Gastrocnemius medialis (tissue), 4 donors: ENCODE data around the gene MPC1L.

ENCODE experiments used
- CTCF ChIP-seq, 5 experiments: fragments of 450-650 bp in 3 of 5; fragments of 200-600 bp in 2 of 5; sonication (generic) in 2 of 5; IDR thresholded peaks in 4 of 5; conservative IDR thresholded peaks in 1 of 5; 1 replicate in 4 of 5; 2 replicates in 1 of 5; pipeline ENCODE4 v1.5.1; 2016 to 2019; ENCODE audit warnings: antibody characterized with exemption in 5 of 5, mild to moderate bottlenecking in 3 of 5, moderate library complexity in 3 of 5
- POLR2A ChIP-seq, 2 donors: fragments of 450-650 bp; IDR thresholded peaks; one replicate each; pipeline ENCODE4 v1.6.1; 2017; ENCODE audit warnings: antibody characterized with exemption in 2 of 2, mild to moderate bottlenecking in 2 of 2, moderate library complexity in 2 of 2

GRCh38 chrX:40661489-40661888 is 38.3 kb downstream of the MPC1L start:
- TF ChIP-seq CTCF (IDR thresholded peaks at IDR 0.05 in 4 of 5, conservative IDR thresholded peaks at IDR 0.05 in 1 of 5) (no peak), POLR2A (IDR thresholded peaks at IDR 0.05) (no peak)
